Measurements from ENCODE around the gene GBF1. TPM values are rescaled to one million over a fixed set of nuclear protein-coding genes. Genes with fewer than 3 reads are reported as not detected.

The GBF1 gene
- total RNA-seq, 1 experiment from 2014 or later: 69.8 TPM

DNA sequence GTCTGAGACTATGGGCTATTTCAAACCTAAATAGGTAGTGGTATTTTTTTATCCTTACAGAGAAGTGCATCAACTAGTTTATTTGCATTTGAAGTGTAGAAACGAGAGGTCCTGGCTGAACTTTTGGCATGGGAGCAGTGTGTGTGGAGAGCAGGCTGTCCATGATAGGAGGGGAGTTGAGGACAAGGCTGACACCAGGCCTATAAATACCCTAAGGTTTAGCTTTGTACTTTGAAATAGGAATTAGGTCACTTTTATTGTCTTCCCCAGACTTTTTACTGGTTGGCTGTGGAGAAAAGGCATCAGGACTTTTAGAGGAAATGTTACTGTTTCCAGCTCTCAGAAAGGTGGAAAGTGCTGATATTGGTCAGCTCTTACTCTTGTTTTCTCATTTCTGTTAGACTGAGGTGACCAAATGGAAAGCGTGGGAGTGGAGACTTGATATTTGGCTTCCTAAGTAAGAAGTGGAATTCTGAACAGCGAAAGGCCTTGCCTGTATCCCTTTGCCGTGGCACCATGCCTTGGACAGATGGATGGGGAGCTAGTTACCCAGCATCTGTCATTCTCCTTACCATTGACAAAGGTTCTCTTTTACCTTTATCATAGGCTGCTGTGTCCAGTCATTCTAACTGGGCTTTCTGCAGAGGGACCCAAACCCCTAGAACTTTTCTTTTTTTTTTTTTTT, 46.0 kb downstream of the GBF1 start:
- Mint-ChIP-seq H3K9me3 (ENCODE audit: unreplicated experiment) (no peaks in the 10 kb centered on the region), H3K27me3 (ENCODE audit: insufficient read depth, unreplicated experiment) (no peaks in the 10 kb centered on the region), H3K36me3 (ENCODE audit: insufficient read depth, unreplicated experiment) (peaks cover 10% of the 10 kb centered on the region), H3K4me1 (ENCODE audit: low read depth, unreplicated experiment) (no peaks in the 10 kb centered on the region), H3K27ac (ENCODE audit: unreplicated experiment) (no peak overlapping the region), H3K4me3 (ENCODE audit: unreplicated experiment) (no peak overlapping the region)
- CTCF ChIA-PET: interaction anchor here (0.7 kb wide), 1 partner anchor 59 kb away, joined by 3 read pairs; no protein-coding TSS in a partner anchor
- POLR2A ChIA-PET: interaction anchor here (0.5 kb wide), 1 partner anchor 50 kb away, joined by 5 read pairs; the partner anchor contains the start of gene PITX3
- TF ChIP-seq, protein P1, sequence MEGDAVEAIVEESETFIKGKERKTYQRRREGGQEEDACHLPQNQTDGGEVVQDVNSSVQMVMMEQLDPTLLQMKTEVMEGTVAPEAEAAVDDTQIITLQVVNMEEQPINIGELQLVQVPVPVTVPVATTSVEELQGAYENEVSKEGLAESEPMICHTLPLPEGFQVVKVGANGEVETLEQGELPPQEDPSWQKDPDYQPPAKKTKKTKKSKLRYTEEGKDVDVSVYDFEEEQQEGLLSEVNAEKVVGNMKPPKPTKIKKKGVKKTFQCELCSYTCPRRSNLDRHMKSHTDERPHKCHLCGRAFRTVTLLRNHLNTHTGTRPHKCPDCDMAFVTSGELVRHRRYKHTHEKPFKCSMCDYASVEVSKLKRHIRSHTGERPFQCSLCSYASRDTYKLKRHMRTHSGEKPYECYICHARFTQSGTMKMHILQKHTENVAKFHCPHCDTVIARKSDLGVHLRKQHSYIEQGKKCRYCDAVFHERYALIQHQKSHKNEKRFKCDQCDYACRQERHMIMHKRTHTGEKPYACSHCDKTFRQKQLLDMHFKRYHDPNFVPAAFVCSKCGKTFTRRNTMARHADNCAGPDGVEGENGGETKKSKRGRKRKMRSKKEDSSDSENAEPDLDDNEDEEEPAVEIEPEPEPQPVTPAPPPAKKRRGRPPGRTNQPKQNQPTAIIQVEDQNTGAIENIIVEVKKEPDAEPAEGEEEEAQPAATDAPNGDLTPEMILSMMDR (IDR thresholded peaks at IDR 0.05; ENCODE audit: insufficient read depth in 1 of 2, low read depth in 1 of 2, low read length in 1 of 2, severe bottlenecking in 1 of 2, unreplicated experiment in 1 of 2): no peak
- Histone ChIP-seq H3K9me3 (no peaks in the 10 kb centered on the region), H3K27me3 (replicated peaks; ENCODE audit: control insufficient read depth, insufficient read depth, low read length) (no peaks in the 10 kb centered on the region), H3K4me3 (ENCODE audit: low read depth, low read length) (no peak overlapping the region), H3K4me1 (0 out of 2 replicates have a peak, but pooled peaks cover 3% of the 10 kb centered on the region), H3K36me3 (ENCODE audit: control insufficient read depth, insufficient read depth, low read length) (0 out of 2 replicates have a peak, but pooled peaks cover 2% of the 10 kb centered on the region)
- DNase-seq: no peak
- BruUV-seq (replicated peaks): no TSS peak
- intact Hi-C loops (cut with micrococcal nuclease; ENCODE audit: unreplicated experiment): no loop called here

DNA sequence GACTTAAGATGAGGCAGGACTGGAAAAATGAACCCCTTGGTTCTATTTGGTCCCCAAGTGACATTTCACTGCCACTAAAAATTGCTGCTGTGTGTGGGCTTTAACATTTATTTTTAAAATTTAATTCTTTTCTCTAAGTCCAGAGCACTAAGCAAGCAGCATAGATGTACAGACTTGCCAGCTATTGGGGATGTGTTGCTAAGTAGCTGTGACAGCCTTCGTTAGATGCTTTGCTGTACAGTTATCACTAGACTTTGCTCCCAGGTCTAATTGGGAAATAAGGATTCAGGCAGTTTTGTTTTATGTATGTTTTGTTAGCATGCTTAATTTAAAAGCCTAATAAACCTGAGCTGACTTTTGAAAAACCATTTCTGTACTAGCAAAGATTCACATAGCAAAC, 51.8 kb downstream of the GBF1 start:
- no peak overlapping the region for H3K4me3 ChIP-seq (ENCODE audit: low read depth, low read length)
- intact Hi-C loops (cut with micrococcal nuclease; ENCODE audit: unreplicated experiment): no loop called here
- ChIA-PET POLR2A (no interaction called here), CTCF (interaction anchor here (0.7 kb wide), 1 partner anchor 99 kb away, joined by 3 read pairs; the partner anchor contains the start of gene NFKB2)
- peaks cover 7% of the 10 kb centered on the region for H3K4me1 Mint-ChIP-seq (ENCODE audit: low read depth, unreplicated experiment)
- TF ChIP-seq, protein P1 (IDR thresholded peaks at IDR 0.05; ENCODE audit: insufficient read depth in 1 of 2, low read depth in 1 of 2, low read length in 1 of 2, severe bottlenecking in 1 of 2, unreplicated experiment in 1 of 2): no peak
- no peaks in the 10 kb centered on the region for H3K27me3 ChIP-seq (replicated peaks; ENCODE audit: control insufficient read depth, insufficient read depth, low read length)
- no peaks in the 10 kb centered on the region for H3K9me3 ChIP-seq
- no peak overlapping the region for H3K27ac Mint-ChIP-seq (ENCODE audit: unreplicated experiment)
- no peaks in the 10 kb centered on the region for H3K9me3 Mint-ChIP-seq (ENCODE audit: unreplicated experiment)
- BruUV-seq (replicated peaks): no TSS peak
- no peaks in the 10 kb centered on the region for H3K27me3 Mint-ChIP-seq (ENCODE audit: insufficient read depth, unreplicated experiment)
- DNase-seq: no peak
- 0 out of 2 replicates have a peak, but pooled peaks cover 3% of the 10 kb centered on the region for H3K4me1 ChIP-seq
- peaks cover 13% of the 10 kb centered on the region for H3K36me3 Mint-ChIP-seq (ENCODE audit: insufficient read depth, unreplicated experiment)
- no peaks in the 10 kb centered on the region for H3K36me3 ChIP-seq (ENCODE audit: control insufficient read depth, insufficient read depth, low read length)
- no peak overlapping the region for H3K4me3 Mint-ChIP-seq (ENCODE audit: unreplicated experiment)

DNA sequence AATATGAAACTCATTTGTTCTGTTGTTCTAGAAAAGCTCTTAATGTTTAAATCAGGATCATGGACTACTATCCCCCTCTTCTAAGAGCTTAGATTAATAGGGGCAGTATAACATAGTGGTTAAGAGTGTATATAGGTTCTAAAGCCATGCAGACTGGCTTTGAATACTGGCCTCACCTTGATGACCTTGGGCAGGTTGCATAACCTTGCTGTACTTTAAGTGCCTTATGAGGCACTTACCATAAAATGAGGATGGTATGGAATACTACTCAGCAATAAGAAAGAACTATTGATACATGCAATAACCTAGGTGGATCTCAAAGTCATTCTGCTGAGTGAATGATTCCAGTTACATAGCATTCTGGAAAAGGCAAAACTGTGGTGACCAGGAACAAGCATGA, 53.6 kb downstream of the GBF1 start:
- Histone ChIP-seq H3K4me1 (0 out of 2 replicates have a peak, but pooled peaks cover 3% of the 10 kb centered on the region), H3K27me3 (replicated peaks; ENCODE audit: control insufficient read depth, insufficient read depth, low read length) (no peaks in the 10 kb centered on the region), H3K9me3 (no peaks in the 10 kb centered on the region), H3K4me3 (ENCODE audit: low read depth, low read length) (no peak overlapping the region), H3K36me3 (ENCODE audit: control insufficient read depth, insufficient read depth, low read length) (no peaks in the 10 kb centered on the region)
- intact Hi-C loops (cut with micrococcal nuclease; ENCODE audit: unreplicated experiment): no loop called here
- H3K36me3 Mint-ChIP-seq (ENCODE audit: insufficient read depth, unreplicated experiment): peaks cover 13% of the 10 kb centered on the region
- no TSS peak for BruUV-seq (replicated peaks)
- TF ChIP-seq, protein P1 (IDR thresholded peaks at IDR 0.05; ENCODE audit: insufficient read depth in 1 of 2, low read depth in 1 of 2, low read length in 1 of 2, severe bottlenecking in 1 of 2, unreplicated experiment in 1 of 2): no peak
- DNase-seq: no peak
- ChIA-PET CTCF (no interaction called here), POLR2A (no interaction called here)
- no peaks in the 10 kb centered on the region for H3K27me3 Mint-ChIP-seq (ENCODE audit: insufficient read depth, unreplicated experiment)
- H3K4me1 Mint-ChIP-seq (ENCODE audit: low read depth, unreplicated experiment): peaks cover 7% of the 10 kb centered on the region
- H3K9me3 Mint-ChIP-seq (ENCODE audit: unreplicated experiment): no peaks in the 10 kb centered on the region
- H3K4me3 Mint-ChIP-seq (ENCODE audit: unreplicated experiment): no peak overlapping the region
- H3K27ac Mint-ChIP-seq (ENCODE audit: unreplicated experiment): no peak overlapping the region
